ENCODE results near the gene TCP10L. TPM values are rescaled to one million over a fixed set of nuclear protein-coding genes. Genes with fewer than 3 reads are reported as not detected.

TCP10L gene
- total and polyA plus RNA-seq, 2 of the 8 experiments (the other 6 are each of a cell fraction or from before 2014, with no cell fraction given) = 0.45 to 0.99 TPM

GRCh38 chr21:32603131-32603530, 17.8 kb upstream of the TCP10L start (continued):
- TF ChIP-seq, protein P1, sequence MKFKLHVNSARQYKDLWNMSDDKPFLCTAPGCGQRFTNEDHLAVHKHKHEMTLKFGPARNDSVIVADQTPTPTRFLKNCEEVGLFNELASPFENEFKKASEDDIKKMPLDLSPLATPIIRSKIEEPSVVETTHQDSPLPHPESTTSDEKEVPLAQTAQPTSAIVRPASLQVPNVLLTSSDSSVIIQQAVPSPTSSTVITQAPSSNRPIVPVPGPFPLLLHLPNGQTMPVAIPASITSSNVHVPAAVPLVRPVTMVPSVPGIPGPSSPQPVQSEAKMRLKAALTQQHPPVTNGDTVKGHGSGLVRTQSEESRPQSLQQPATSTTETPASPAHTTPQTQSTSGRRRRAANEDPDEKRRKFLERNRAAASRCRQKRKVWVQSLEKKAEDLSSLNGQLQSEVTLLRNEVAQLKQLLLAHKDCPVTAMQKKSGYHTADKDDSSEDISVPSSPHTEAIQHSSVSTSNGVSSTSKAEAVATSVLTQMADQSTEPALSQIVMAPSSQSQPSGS (IDR thresholded peaks at IDR 0.05; ENCODE audit: low read length) = no peak
- no peak for TF ChIP-seq TCF12 (IDR thresholded peaks at IDR 0.05; ENCODE audit: low read depth, low read length)
- TF ChIP-seq EZH2 (IDR thresholded peaks at IDR 0.05; ENCODE audit: low read depth, low read length, severe bottlenecking) = no peak
- TF ChIP-seq, protein P2, sequence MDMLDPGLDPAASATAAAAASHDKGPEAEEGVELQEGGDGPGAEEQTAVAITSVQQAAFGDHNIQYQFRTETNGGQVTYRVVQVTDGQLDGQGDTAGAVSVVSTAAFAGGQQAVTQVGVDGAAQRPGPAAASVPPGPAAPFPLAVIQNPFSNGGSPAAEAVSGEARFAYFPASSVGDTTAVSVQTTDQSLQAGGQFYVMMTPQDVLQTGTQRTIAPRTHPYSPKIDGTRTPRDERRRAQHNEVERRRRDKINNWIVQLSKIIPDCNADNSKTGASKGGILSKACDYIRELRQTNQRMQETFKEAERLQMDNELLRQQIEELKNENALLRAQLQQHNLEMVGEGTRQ (IDR thresholded peaks at IDR 0.05; ENCODE audit: low read length) = no peak
- no peak for TF ChIP-seq NRF1 (IDR thresholded peaks at IDR 0.05; ENCODE audit: low read depth, low read length)
- no peak for TF ChIP-seq JUND (IDR thresholded peaks at IDR 0.05; ENCODE audit: low read length)
- TF ChIP-seq ASH2L (IDR thresholded peaks at IDR 0.05; ENCODE audit: low read length) = no peak
- TF ChIP-seq KDM1A (IDR thresholded peaks at IDR 0.05; ENCODE audit: borderline replicate concordance, low read length) = no peak
- no peak for TF ChIP-seq CBX5 (IDR thresholded peaks at IDR 0.05; ENCODE audit: low read depth, low read length)

Data from H1 (cell line).